Activated CD8-positive, alpha-beta T cell treated with anti-CD3 and anti-CD28 coated beads, Interleukin-2, amount 10 ng/mL, durations not matched to agents 7 days and 5 days (primary cell): ENCODE data around the gene KRTAP9-4. TPM values are rescaled to one million over a fixed set of nuclear protein-coding genes. Genes with fewer than 3 reads are reported as not detected.
"Not testable (repeated sequence)": the region's sequence is repeated elsewhere in the genome, so short reads cannot be mapped to it uniquely, and the experiment has no call there.

Source experiments
- ATAC-seq: fragments of 150-1000 bp; cut with Tn5 transposase; one replicate; pipeline ENCODE4 v1.10.0; 2021; ENCODE audit warnings: moderate library complexity
- CTCF ChIA-PET: fragments of 350-600 bp; sonication (Branson Sonifier 250); formaldehyde crosslinking; loops from one replicate; lab custom pipeline; 2021; ENCODE audit warnings: antibody characterized with exemption; lab: Charles Lee
- POLR2A ChIA-PET: fragments of 350-600 bp; sonication (Branson Sonifier 250); formaldehyde crosslinking; loops from one replicate; lab custom pipeline; 2021; ENCODE audit warnings: antibody characterized with exemption; lab: Charles Lee
- DNase-seq: peaks from one replicate; pipeline ENCODE4 v3.0.0-alpha.2; 2020
- H3K27ac Mint-ChIP-seq: one replicate; pipeline ENCODE4 v1.8.0; 2021; ENCODE audit warnings: mild to moderate bottlenecking, mixed read lengths
- H3K27me3 Mint-ChIP-seq: one replicate; pipeline ENCODE4 v1.8.0; 2021; ENCODE audit warnings: low read depth, mixed read lengths
- H3K36me3 Mint-ChIP-seq: one replicate; pipeline ENCODE4 v1.8.0; 2021; ENCODE audit warnings: low read depth, mixed read lengths
- H3K4me1 Mint-ChIP-seq: one replicate; pipeline ENCODE4 v1.8.0; 2021; ENCODE audit warnings: low read depth, mixed read lengths
- H3K4me3 Mint-ChIP-seq: one replicate; pipeline ENCODE4 v1.8.0; 2021; ENCODE audit warnings: mild to moderate bottlenecking, mixed read lengths
- H3K9me3 Mint-ChIP-seq: one replicate; pipeline ENCODE4 v1.8.0; 2022; ENCODE audit warnings: mixed read lengths; ENCODE audit not compliant: insufficient read depth
- total RNA-seq, 2 experiments: library from RNA; stranded (reverse); gene quantifications; one replicate each; pipeline ENCODE4 v1.2.3, GENCODE V29; 2021

KRTAP9-4 gene
- total RNA-seq, 2 experiments from 2014 or later, result not detected

DNA sequence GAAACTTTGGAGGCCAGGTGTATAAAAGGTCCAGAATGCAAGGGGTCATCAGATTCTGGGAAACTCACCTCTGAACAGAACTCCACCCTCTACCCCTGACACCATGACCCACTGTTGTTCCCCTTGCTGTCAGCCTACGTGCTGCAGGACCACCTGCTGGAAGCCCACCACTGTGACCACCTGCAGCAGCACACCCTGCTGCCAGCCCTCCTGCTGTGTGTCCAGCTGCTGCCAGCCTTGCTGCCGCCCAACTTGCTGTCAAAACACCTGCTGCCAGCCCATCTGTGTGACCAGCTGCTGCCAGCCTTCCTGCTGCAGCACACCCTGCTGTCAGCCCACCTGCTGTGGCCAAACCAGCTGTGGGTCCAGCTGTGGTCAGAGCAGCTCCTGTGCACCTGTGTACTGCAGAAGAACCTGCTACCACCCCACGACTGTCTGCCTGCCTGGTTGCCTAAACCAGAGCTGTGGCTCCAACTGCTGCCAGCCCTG, 11.5 kb upstream of the KRTAP9-4 start, which contains the start of gene KRTAP9-8:
TSS of gene KRTAP9-8 (plus strand) at position 51 of the 489 bp plus-strand sequence. CDS start at position 104, 53 bp downstream.
- CTCF ChIA-PET, DNase-seq, H3K4me1 Mint-ChIP-seq, H3K9me3 Mint-ChIP-seq, ATAC-seq, H3K27ac Mint-ChIP-seq, H3K36me3 Mint-ChIP-seq, POLR2A ChIA-PET, H3K4me3 Mint-ChIP-seq: not testable (repeated sequence)
- peaks cover 15% of the 10 kb centered on the region for H3K27me3 Mint-ChIP-seq

DNA sequence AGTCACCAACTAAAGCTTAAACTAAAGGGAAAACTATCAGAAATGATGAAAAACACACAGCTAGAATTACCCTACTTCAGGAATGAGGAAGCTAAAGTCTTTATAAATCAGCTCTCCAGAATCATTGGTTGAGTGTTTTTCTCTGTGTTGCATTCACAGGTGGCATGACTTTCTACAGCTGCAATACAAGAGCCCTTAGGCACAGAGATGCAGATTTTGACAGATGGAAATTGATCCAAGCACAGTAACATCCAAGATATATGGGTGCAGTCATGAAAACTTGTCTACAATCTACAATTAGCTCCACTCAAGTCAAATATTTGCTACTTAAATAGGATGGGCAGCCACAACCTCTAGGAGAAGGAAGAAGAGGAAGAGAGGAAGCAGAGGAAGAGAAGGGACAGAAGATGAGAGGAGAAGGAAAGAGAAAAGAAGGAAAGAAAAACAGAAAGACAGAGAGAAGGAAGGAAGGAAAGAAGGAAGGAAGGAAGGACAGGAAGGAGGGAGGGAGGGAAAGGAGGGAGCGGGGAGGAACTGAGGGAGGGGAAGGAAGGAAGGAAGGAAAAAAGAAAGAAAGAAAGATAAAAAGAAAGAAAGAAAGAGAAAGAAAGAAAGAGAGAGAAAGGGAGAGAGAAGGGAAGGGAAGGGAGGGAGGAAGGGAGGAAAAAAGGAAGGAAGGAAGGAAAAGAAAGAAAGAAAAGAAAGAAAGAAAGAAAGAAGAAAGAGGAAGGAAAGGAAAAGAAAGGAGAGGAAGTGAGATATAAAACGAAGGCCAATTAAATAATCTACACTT, 2.3 kb upstream of the KRTAP9-4 start:
- H3K36me3 Mint-ChIP-seq, ATAC-seq, H3K4me3 Mint-ChIP-seq, CTCF ChIA-PET, POLR2A ChIA-PET, H3K9me3 Mint-ChIP-seq, H3K27ac Mint-ChIP-seq, DNase-seq, H3K4me1 Mint-ChIP-seq: not testable (repeated sequence)
- peaks cover 13% of the 10 kb centered on the region for H3K27me3 Mint-ChIP-seq

DNA sequence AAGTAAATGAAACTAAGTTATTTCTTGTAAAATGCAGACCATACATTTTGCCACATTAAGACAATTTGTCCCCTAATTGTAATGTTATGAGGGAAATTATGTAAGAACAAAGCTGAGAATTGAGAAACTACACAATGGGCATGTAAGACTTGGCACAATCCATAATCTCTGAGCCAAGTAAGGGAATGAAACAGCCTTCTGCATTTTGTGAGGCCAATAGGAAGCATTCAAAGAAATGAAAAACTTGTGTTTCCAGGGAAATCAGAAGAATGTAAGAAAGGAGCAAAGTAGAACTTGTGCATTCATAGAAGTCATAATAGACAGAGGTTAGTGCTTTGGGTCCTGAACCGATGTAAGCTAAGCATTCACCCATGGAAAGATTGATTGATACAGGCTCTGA, 1.8 kb downstream of the KRTAP9-4 start:
- H3K36me3 Mint-ChIP-seq, result no peaks in the 10 kb centered on the region
- H3K9me3 Mint-ChIP-seq, result no peaks in the 10 kb centered on the region
- ChIA-PET POLR2A (no interaction called here), CTCF (interaction anchor here (1.4 to 1.5 kb wide), 2 partner anchors 71 to 448 kb away, joined by 3 read pairs; no protein-coding TSS in a partner anchor)
- H3K27ac Mint-ChIP-seq, result no peak overlapping the region
- DNase-seq (no peak), ATAC-seq (no peak)
- no peaks in the 10 kb centered on the region for H3K4me1 Mint-ChIP-seq
- no peak overlapping the region for H3K4me3 Mint-ChIP-seq
- peaks cover 14% of the 10 kb centered on the region for H3K27me3 Mint-ChIP-seq

DNA sequence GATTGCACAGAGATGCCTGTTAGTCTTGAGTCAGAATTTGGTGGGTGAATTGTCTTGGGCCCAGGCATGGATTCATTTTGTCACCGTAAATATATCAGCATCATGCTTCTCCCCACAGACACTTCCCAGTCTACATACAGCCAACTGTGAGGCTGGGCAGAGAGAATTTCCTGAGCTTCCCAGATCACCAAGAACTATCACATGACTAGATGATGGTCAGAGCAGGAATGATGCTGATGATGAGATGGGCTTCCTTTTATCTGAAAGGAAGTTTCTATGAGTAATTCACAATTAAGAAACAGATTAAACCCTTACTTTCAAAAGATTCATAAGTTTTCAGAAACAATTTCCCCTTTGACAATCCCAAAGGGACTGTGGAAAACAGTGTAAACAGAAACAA, 5.4 kb downstream of the KRTAP9-4 start:
- DNase-seq (no peak), ATAC-seq (no peak)
- ChIA-PET POLR2A (no interaction called here), CTCF (no interaction called here)
- H3K4me1 Mint-ChIP-seq, result no peaks in the 10 kb centered on the region
- H3K9me3 Mint-ChIP-seq, result no peaks in the 10 kb centered on the region
- peaks cover 30% of the 10 kb centered on the region for H3K27me3 Mint-ChIP-seq
- H3K4me3 Mint-ChIP-seq, result no peak overlapping the region
- no peaks in the 10 kb centered on the region for H3K36me3 Mint-ChIP-seq
- H3K27ac Mint-ChIP-seq, result no peak overlapping the region

DNA sequence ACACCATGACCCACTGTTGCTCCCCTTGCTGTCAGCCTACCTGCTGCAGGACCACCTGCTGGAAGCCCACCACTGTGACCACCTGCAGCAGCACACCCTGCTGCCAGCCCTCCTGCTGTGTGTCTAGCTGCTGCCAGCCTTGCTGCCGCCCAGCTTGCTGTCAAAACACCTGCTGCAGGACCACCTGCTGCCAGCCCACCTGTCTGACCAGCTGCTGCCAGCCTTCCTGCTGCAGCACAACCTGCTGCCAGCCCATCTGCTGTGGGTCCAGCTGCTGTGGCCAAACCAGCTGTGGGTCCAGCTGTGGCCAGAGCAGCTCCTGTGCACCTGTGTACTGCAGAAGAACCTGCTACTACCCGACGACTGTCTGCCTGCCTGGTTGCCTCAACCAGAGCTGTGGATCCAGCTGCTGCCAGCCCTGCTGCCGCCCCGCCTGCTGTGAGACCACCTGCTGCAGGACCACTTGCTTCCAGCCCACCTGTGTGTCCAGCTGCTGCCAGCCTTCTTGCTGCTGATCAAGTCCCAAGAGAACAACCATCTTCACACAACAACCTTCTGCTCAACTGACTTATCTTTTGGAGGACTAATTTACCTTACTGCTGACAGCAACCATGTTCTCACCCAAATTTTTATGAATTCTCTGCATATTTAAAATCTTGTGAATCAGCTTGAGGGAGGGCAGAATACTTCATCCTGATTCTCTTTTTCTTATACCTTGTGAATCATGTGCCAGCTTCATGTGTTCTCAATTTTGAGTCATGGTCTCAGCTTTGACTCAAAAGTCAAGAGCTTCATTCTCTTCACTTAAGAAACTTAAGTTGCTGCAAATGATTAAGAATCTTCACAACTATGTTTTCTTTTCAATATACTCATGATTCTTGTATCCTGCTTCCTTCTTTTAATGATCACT, 6.1 kb downstream of the KRTAP9-4 start, which contains the start of gene KRTAP9-9:
TSS of gene KRTAP9-9 (plus strand) at position 4 of the 910 bp plus-strand sequence.
- H3K9me3 Mint-ChIP-seq, ATAC-seq, DNase-seq, CTCF ChIA-PET, H3K36me3 Mint-ChIP-seq, H3K4me3 Mint-ChIP-seq, H3K27ac Mint-ChIP-seq, H3K4me1 Mint-ChIP-seq, POLR2A ChIA-PET: not testable (repeated sequence)
- H3K27me3 Mint-ChIP-seq, result peaks cover 27% of the 10 kb centered on the region

DNA sequence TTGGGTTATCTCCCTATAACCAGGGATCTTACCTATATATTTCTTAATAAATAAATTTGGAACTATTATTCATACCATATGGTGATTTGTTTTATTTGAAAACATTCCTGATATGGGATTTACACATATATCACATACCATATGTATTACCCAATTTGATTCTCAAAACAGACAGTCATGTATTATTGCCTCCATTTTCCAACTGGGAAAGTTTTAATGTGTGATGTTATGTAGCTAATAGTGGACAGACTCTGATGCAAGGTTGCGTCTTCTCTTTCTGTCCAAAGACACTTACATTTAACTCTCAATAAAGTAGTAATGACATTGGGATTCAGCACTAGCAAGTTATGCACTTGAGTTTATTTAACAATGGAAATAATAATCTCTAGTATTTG, 6.8 kb downstream of the KRTAP9-4 start:
- Mint-ChIP-seq H3K27me3 (peaks cover 32% of the 10 kb centered on the region), H3K27ac (no peak overlapping the region), H3K36me3 (no peaks in the 10 kb centered on the region), H3K4me3 (no peak overlapping the region), H3K4me1 (no peaks in the 10 kb centered on the region), H3K9me3 (no peaks in the 10 kb centered on the region)
- POLR2A ChIA-PET, result no interaction called here
- CTCF ChIA-PET, result no interaction called here
- DNase-seq (no peak), ATAC-seq (no peak)

DNA sequence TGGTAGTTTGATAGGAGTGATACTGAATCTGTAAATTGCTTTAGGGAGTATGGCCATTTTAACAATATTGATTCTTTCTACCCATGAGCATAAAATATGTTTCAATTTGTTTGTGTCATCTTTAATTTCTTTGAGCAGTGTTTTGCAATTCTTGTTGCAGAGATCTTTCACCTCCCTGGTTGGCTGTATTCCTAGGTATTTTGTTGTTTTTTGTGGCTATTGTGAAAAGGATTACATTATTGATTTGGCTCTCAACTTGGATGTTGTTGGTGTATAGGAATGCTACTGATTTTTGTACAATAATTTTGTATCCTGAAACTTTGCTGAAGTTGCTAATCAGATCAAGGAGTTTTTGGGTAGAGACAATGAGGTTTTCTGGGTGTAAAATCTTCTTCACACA, 8.9 kb downstream of the KRTAP9-4 start:
- Mint-ChIP-seq H3K4me3 (no peak overlapping the region), H3K27ac (no peak overlapping the region), H3K9me3 (no peaks in the 10 kb centered on the region), H3K4me1 (no peaks in the 10 kb centered on the region), H3K27me3 (peaks cover 32% of the 10 kb centered on the region), H3K36me3 (no peaks in the 10 kb centered on the region)
- ATAC-seq (no peak), DNase-seq (no peak)
- POLR2A ChIA-PET, result no interaction called here
- CTCF ChIA-PET, result no interaction called here

DNA sequence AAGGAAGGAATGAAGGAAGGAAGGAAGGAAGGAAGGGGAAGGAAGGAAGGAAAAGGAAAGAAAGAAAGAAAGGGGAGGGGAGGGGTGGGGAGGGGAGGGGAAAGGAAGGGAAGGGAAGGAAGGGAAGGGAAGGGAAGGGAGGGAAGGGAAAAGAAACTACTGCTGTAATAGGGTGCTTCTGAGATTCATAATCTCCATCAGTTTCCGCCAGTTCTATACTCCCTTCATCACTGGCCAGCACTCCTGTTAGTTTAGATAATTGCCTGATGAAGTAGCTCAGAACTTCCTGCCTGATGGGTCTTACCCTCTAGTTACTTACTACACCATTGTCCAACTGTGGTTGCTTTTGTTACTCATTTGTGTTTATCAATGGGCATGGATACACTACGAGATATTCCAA, 13.7 kb downstream of the KRTAP9-4 start:
- POLR2A ChIA-PET, result no interaction called here
- Mint-ChIP-seq H3K4me1 (no peaks in the 10 kb centered on the region), H3K27ac (no peak overlapping the region), H3K36me3 (no peaks in the 10 kb centered on the region), H3K9me3 (no peaks in the 10 kb centered on the region), H3K4me3 (no peak overlapping the region), H3K27me3 (peaks cover 24% of the 10 kb centered on the region)
- DNase-seq (no peak), ATAC-seq (no peak)
- CTCF ChIA-PET, result interaction anchor here (1.3 kb wide), 1 partner anchor 13 kb away, joined by 4 read pairs; no protein-coding TSS in a partner anchor

DNA sequence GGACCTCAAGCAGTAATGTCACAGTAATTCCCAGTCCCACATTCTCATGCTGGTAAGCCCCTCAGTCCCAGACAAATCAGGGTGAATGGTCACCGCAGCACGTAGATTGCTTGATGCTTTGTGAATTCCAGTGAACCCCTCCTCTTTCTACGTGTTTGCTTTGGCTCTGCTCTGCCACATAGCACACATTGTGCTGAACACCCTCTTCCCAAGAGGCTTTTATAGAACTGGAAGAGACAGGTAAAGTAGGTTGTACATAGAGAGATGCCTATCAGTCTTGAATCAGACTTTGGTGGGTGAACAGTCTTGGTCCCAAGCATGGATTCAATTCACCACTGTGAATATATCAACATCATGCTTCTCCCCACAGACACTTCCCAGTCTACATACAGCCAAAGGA, 15.1 kb downstream of the KRTAP9-4 start:
- Mint-ChIP-seq H3K36me3 (no peaks in the 10 kb centered on the region), H3K4me3 (no peak overlapping the region), H3K27me3 (peaks cover 18% of the 10 kb centered on the region), H3K27ac (no peak overlapping the region), H3K4me1 (no peaks in the 10 kb centered on the region), H3K9me3 (no peaks in the 10 kb centered on the region)
- ChIA-PET CTCF (no interaction called here), POLR2A (no interaction called here)
- DNase-seq, result no peak
- no peak for ATAC-seq

DNA sequence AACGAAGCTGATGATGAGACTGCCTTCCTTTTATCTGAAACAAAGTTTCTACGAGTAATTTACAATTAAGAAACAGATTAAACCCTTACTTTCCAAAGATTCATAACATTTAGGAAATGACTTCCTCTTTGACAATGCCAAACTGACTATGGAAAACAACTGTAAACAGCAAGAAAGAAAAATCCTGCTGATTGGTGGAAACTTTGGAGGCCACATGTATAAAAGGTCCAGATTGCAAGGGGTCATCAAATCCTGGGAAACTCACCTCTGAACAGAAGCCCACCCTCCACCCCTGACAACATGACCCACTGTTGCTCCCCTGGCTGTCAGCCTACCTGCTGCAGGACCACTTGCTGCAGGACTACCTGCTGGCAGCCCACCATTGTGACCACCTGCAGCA, 15.6 kb downstream of the KRTAP9-4 start, which contains the start of gene KRTAP9-6:
TSS of gene KRTAP9-6 (plus strand) at position 301 of the 400 bp plus-strand sequence. CDS start at position 301, 0 bp downstream.
- Mint-ChIP-seq H3K27me3 (peaks cover 18% of the 10 kb centered on the region), H3K9me3 (no peaks in the 10 kb centered on the region), H3K36me3 (no peaks in the 10 kb centered on the region), H3K27ac (no peak within 1 kb of the TSS), H3K4me1 (no peaks in the 10 kb centered on the region), H3K4me3 (no peak within 1 kb of the TSS)
- ChIA-PET POLR2A (no interaction called here), CTCF (no interaction called here)
- DNase-seq, result no peak
- ATAC-seq, result no peak

DNA sequence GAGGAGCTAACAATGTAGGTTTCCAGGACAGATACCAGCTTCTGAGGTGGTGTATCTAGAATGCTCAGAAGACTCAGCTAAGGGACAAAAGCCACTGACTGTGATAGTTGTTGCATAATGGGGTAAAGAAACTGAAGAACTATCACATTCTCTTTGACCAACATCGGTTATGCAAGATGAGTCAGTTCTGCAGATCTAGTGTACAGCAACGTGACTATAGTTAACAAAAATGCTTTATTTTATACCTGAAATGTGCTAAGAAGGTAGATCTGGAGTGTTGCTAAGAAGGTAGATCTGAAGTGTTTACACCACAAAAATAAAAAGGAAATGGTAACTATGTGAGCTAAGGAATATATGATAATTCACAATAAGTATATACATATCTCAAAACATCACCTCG, 18.2 kb downstream of the KRTAP9-4 start:
- peaks cover 3% of the 10 kb centered on the region for H3K27me3 Mint-ChIP-seq
- ATAC-seq (no peak), DNase-seq (no peak)
- no peak overlapping the region for H3K4me3 Mint-ChIP-seq
- no peaks in the 10 kb centered on the region for H3K36me3 Mint-ChIP-seq
- no peak overlapping the region for H3K27ac Mint-ChIP-seq
- no peaks in the 10 kb centered on the region for H3K4me1 Mint-ChIP-seq
- no peaks in the 10 kb centered on the region for H3K9me3 Mint-ChIP-seq
- CTCF ChIA-PET, result no interaction called here
- POLR2A ChIA-PET, result no interaction called here
